Lower leg skin (tissue), 3 donors: ENCODE results near the gene HPGDS.

ENCODE experiments used
- POLR2A ChIP-seq, 2 donors: fragments of 450-650 bp; IDR thresholded peaks; one replicate each; pipeline ENCODE4 v1.6.1; 2016 to 2017; ENCODE audit warnings: antibody characterized with exemption in 2 of 2, mild to moderate bottlenecking in 1 of 2, moderate library complexity in 1 of 2
- TF ChIP-seq, protein P1 (sequence below), 3 donors: fragments of 450-650 bp; IDR thresholded peaks; one replicate each; pipeline ENCODE4 v1.5.1; 2016; ENCODE audit warnings: antibody characterized with exemption in 3 of 3, mild to moderate bottlenecking in 3 of 3, moderate library complexity in 2 of 3

DNA sequence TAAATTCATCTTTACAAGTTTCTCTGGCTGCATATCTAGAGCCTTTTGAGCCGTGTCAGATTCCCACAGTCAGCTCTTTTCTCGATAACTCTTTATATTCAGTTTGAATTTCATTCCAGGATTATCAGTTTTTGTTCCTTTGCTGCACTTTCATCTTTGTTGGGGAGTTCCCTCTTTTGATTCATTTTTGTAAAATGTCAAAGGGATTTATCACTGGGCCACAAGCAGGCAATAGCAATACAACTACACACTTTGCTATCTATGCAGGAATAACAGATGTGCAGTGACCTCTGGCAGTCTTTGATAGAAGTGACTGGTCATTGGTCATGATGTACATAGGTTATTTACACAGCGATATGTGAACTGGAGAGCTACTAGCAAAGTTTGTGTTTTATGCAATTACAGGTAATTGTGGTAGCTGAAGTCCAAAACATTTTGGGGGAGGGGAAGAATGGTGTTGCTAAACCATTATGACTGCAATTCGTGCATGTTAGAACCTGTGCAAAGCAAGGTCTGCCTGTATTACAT, 43.8 kb downstream of the HPGDS start:
- TF ChIP-seq, protein P1, sequence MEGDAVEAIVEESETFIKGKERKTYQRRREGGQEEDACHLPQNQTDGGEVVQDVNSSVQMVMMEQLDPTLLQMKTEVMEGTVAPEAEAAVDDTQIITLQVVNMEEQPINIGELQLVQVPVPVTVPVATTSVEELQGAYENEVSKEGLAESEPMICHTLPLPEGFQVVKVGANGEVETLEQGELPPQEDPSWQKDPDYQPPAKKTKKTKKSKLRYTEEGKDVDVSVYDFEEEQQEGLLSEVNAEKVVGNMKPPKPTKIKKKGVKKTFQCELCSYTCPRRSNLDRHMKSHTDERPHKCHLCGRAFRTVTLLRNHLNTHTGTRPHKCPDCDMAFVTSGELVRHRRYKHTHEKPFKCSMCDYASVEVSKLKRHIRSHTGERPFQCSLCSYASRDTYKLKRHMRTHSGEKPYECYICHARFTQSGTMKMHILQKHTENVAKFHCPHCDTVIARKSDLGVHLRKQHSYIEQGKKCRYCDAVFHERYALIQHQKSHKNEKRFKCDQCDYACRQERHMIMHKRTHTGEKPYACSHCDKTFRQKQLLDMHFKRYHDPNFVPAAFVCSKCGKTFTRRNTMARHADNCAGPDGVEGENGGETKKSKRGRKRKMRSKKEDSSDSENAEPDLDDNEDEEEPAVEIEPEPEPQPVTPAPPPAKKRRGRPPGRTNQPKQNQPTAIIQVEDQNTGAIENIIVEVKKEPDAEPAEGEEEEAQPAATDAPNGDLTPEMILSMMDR (IDR thresholded peaks at IDR 0.05): no peak
- TF ChIP-seq POLR2A (IDR thresholded peaks at IDR 0.05): no peak
